H1 (cell line): ENCODE measurements around the gene SERPINB6. TPM values are rescaled to one million over a fixed set of nuclear protein-coding genes. Genes with fewer than 3 reads are reported as not detected.

ENCODE experiments used
- CTCF ChIA-PET: fragments of 300-600 bp; sonication (Branson Sonifier 250); formaldehyde crosslinking; loops from one replicate; lab custom pipeline; 2021; ENCODE audit not compliant: partially characterized antibody; lab: Charles Lee
- POLR2A ChIA-PET: fragments of 300-600 bp; sonication (Branson Sonifier 250); formaldehyde crosslinking; loops from one replicate; lab custom pipeline; 2021; ENCODE audit warnings: inconsistent platforms; ENCODE audit not compliant: partially characterized antibody; lab: Charles Lee
- DNase-seq, 2 experiments: peaks; one replicate each; pipeline versions ENCODE4 v3.0.0 to v3.0.0-alpha.2; 2010 to 2022; ENCODE audit warnings: low spot score in 2 of 2, low read depth in 1 of 2, mixed read lengths in 1 of 2
- FAIRE-seq: peaks from 2 replicates; lab custom pipeline; 2011; peaks lifted over from hg19 to GRCh38; lab: Jason Lieb, UNC
- H2AFZ ChIP-seq: 2 replicates; pipeline ENCODE4 v1.8.1; 2012; ENCODE audit warnings: low read length, inconsistent platforms
- H2AK5ac ChIP-seq: 2 replicates; pipeline ENCODE4 v1.6.1; 2013; ENCODE audit warnings: low read depth, low read length
- H2BK120ac ChIP-seq: replicated peaks from 2 replicates; pipeline ENCODE3; 2013; ENCODE audit warnings: low read depth, low read length, inconsistent platforms
- H2BK12ac ChIP-seq: 2 replicates; pipeline ENCODE4 v1.6.1; 2013; ENCODE audit warnings: low read depth, low read length
- H2BK15ac ChIP-seq: 2 replicates; pipeline ENCODE4 v1.6.1; 2013; ENCODE audit warnings: low read length
- H2BK20ac ChIP-seq: 2 replicates; pipeline ENCODE4 v1.6.1; 2013; ENCODE audit warnings: low read length
- H2BK5ac ChIP-seq: 2 replicates; pipeline ENCODE4 v1.6.1; 2013; ENCODE audit warnings: low read depth, low read length
- H3K14ac ChIP-seq: 2 replicates; pipeline ENCODE4 v1.6.1; 2013; ENCODE audit warnings: inconsistent platforms; ENCODE audit not compliant: insufficient read length
- H3K18ac ChIP-seq: 2 replicates; pipeline ENCODE4 v1.6.1; 2013; ENCODE audit warnings: low read length; ENCODE audit errors: extremely low read depth
- H3K23ac ChIP-seq: 2 replicates; pipeline ENCODE4 v1.6.1; 2013; ENCODE audit warnings: inconsistent platforms; ENCODE audit not compliant: insufficient read length
- H3K23me2 ChIP-seq: 2 replicates; pipeline ENCODE4 v1.6.1; 2013; ENCODE audit warnings: low read depth, low read length
- H3K27ac ChIP-seq: 2 replicates; pipeline ENCODE4 v1.6.1; 2011; ENCODE audit warnings: low read depth, low read length, inconsistent platforms
- H3K27me3 ChIP-seq, 4 experiments: replicated peaks in 1 of 4; 1 replicate in 1 of 4; 2 replicates in 3 of 4; pipeline versions ENCODE4 v1.6.1 to v1.8.1; 2011 to 2013; ENCODE audit warnings: low read length in 3 of 4, mild to moderate bottlenecking in 3 of 4, inconsistent platforms in 2 of 4, mixed read lengths in 2 of 4, moderate library complexity in 1 of 4; ENCODE audit not compliant: control insufficient read depth in 3 of 4, insufficient read depth in 3 of 4; ENCODE audit errors: extremely low read depth in 1 of 4
- H3K36me3 ChIP-seq, 4 experiments: 2 replicates each; pipeline versions ENCODE4 v1.6.1 to v1.8.1; 2011 to 2013; ENCODE audit warnings: mild to moderate bottlenecking in 4 of 4, low read length in 3 of 4, moderate library complexity in 2 of 4, control low read depth in 1 of 4, inconsistent platforms in 1 of 4; ENCODE audit not compliant: insufficient read depth in 4 of 4, control insufficient read depth in 2 of 4
- H3K4ac ChIP-seq: replicated peaks from 2 replicates; pipeline ENCODE3; 2013; ENCODE audit warnings: low read length, low read depth, mixed read lengths, inconsistent platforms; ENCODE audit not compliant: insufficient read length
- H3K4me1 ChIP-seq, 4 experiments: replicated peaks in 1 of 4; 1 replicate in 1 of 4; 2 replicates in 3 of 4; pipeline versions ENCODE4 v1.6.1 to v1.8.1; 2011 to 2013; ENCODE audit warnings: low read length in 3 of 4, inconsistent platforms in 2 of 4, mixed read lengths in 1 of 4; ENCODE audit not compliant: insufficient read depth in 4 of 4, control insufficient read depth in 3 of 4
- H3K4me2 ChIP-seq, 2 experiments: 2 replicates each; pipeline versions ENCODE4 v1.6.1 to v1.8.1; 2011 to 2013; ENCODE audit warnings: low read depth in 2 of 2, low read length in 2 of 2, control low read depth in 1 of 2, inconsistent platforms in 1 of 2, mild to moderate bottlenecking in 1 of 2; ENCODE audit not compliant: insufficient read depth in 1 of 2
- H3K4me3 ChIP-seq, 4 experiments: fragments of 200-600, 300-600 bp in 1 of 4; sonication (generic), shearing (Covaris generic), sonication (Bioruptor Twin) in 1 of 4; 2 replicates each; pipeline versions ENCODE4 v1.5.1 to v1.8.1; 2011 to 2016; ENCODE audit warnings: low read length in 4 of 4, low read depth in 3 of 4, control low read depth in 2 of 4, inconsistent platforms in 2 of 4, mild to moderate bottlenecking in 2 of 4, mixed read lengths in 1 of 4, moderate library complexity in 1 of 4; ENCODE audit not compliant: insufficient read depth in 2 of 4; ENCODE audit errors: extremely low read depth in 1 of 4
- H3K56ac ChIP-seq: replicated peaks from 2 replicates; pipeline ENCODE3; 2013; ENCODE audit warnings: low read depth, mild to moderate bottlenecking, mixed read lengths, low read length, inconsistent platforms; ENCODE audit not compliant: insufficient read length
- H3K79me1 ChIP-seq: 2 replicates; pipeline ENCODE4 v1.6.1; 2013; ENCODE audit warnings: low read depth, low read length, control low read depth
- H3K79me2 ChIP-seq, 2 experiments: 2 replicates each; pipeline versions ENCODE4 v1.6.1 to v1.8.1; 2012 to 2013; ENCODE audit warnings: low read length in 2 of 2, mild to moderate bottlenecking in 2 of 2, inconsistent platforms in 1 of 2; ENCODE audit not compliant: insufficient read depth in 2 of 2, control insufficient read depth in 1 of 2
- H3K9ac ChIP-seq, 4 experiments: replicated peaks in 1 of 4; 1 replicate in 1 of 4; 2 replicates in 3 of 4; pipeline versions ENCODE4 v1.6.1 to v1.8.1; 2011 to 2013; ENCODE audit warnings: low read depth in 3 of 4, low read length in 3 of 4, control low read depth in 2 of 4, mild to moderate bottlenecking in 2 of 4, moderate library complexity in 2 of 4, inconsistent platforms in 1 of 4; ENCODE audit errors: extremely low read depth in 1 of 4
- H3K9me3 ChIP-seq, 2 experiments: 2 replicates each; pipeline versions ENCODE4 v1.6.1 to v1.8.1; 2012 to 2013; ENCODE audit warnings: mild to moderate bottlenecking in 2 of 2, moderate library complexity in 2 of 2, control low read depth in 1 of 2, inconsistent platforms in 1 of 2, low read depth in 1 of 2, low read length in 1 of 2, mixed read lengths in 1 of 2; ENCODE audit not compliant: insufficient read depth in 2 of 2
- H4K20me1 ChIP-seq, 2 experiments: replicated peaks in 1 of 2; 2 replicates each; pipeline versions ENCODE3 to v1.8.1; 2011 to 2013; ENCODE audit warnings: inconsistent platforms in 2 of 2, low read length in 2 of 2, mild to moderate bottlenecking in 1 of 2; ENCODE audit not compliant: insufficient read depth in 2 of 2, control insufficient read depth in 1 of 2
- H4K5ac ChIP-seq: 2 replicates; pipeline ENCODE4 v1.6.1; 2013; ENCODE audit warnings: low read length, low read depth, mixed read lengths, inconsistent platforms; ENCODE audit not compliant: insufficient read length
- H4K8ac ChIP-seq: 2 replicates; pipeline ENCODE4 v1.8.0; 2013; ENCODE audit warnings: mild to moderate bottlenecking, moderate library complexity, low read length, inconsistent platforms; ENCODE audit not compliant: insufficient read depth; ENCODE audit errors: extremely low read depth
- H4K91ac ChIP-seq: replicated peaks from 2 replicates; pipeline ENCODE3; 2013; ENCODE audit warnings: low read length, mixed read lengths, inconsistent platforms; ENCODE audit not compliant: insufficient read length
- BRCA1 ChIP-seq: IDR thresholded peaks from 2 replicates; pipeline ENCODE4 v1.6.1; 2012; ENCODE audit warnings: low read depth, low read length, improper control_type of control experiment
- CTBP2 ChIP-seq: IDR thresholded peaks from 2 replicates; pipeline ENCODE4 v1.7.0; 2011; ENCODE audit warnings: borderline replicate concordance, mild to moderate bottlenecking, moderate library complexity, mixed read lengths, low read length; ENCODE audit not compliant: insufficient read depth, insufficient read length
- HDAC2 ChIP-seq, 2 experiments: fragments of 300-600 bp in 1 of 2; sonication (generic) in 1 of 2; IDR thresholded peaks; 2 replicates each; pipeline ENCODE4 v1.6.1; 2011 to 2012; ENCODE audit warnings: low read depth in 2 of 2, low read length in 2 of 2, mild to moderate bottlenecking in 2 of 2, moderate library complexity in 2 of 2, borderline replicate concordance in 1 of 2, inconsistent platforms in 1 of 2
- HDAC6 ChIP-seq: IDR thresholded peaks from one replicate; pipeline ENCODE4 v1.7.1; 2012; ENCODE audit warnings: low read depth, mild to moderate bottlenecking, inconsistent platforms, low read length, moderate library complexity
- JUND ChIP-seq: IDR thresholded peaks from 2 replicates; pipeline ENCODE4 v1.6.1; 2011; ENCODE audit warnings: mild to moderate bottlenecking, improper control_type of control experiment, low read length
- RBBP5 ChIP-seq: IDR thresholded peaks from 2 replicates; pipeline ENCODE4 v1.7.1; 2012; ENCODE audit warnings: low read depth, mild to moderate bottlenecking, inconsistent platforms, low read length, moderate library complexity, borderline replicate concordance
- RFX5 ChIP-seq: IDR thresholded peaks from 2 replicates; pipeline ENCODE4 v1.6.1; 2011; ENCODE audit warnings: low read depth, low read length, improper control_type of control experiment, borderline replicate concordance
- RXRA ChIP-seq: IDR thresholded peaks from 2 replicates; pipeline ENCODE4 v1.6.1; 2011; ENCODE audit warnings: low read depth, mild to moderate bottlenecking, low read length, moderate library complexity; ENCODE audit not compliant: insufficient read depth
- TAF1 ChIP-seq: IDR thresholded peaks from 2 replicates; pipeline ENCODE4 v1.6.1; 2011; ENCODE audit warnings: mild to moderate bottlenecking, low read depth, low read length
- WGBS, 2 experiments: shearing (Covaris generic) in 1 of 2; methylation state at CpG; one replicate each; pipeline versions ENCODE4 v1.1.6 to v1.1.7; 2013 to 2015; ENCODE audit warnings: low lambda C conversion rate in 2 of 2, mixed read lengths in 2 of 2, inconsistent platforms in 1 of 2, low coverage in 1 of 2, missing lambda C conversion rate in 1 of 2; ENCODE audit not compliant: insufficient replicate concordance in 2 of 2, insufficient coverage in 1 of 2, insufficient read length in 1 of 2; ENCODE audit errors: extremely low coverage in 1 of 2, missing lambda C conversion rate in 1 of 2; 5-methylcytosine and 5-hydroxymethylcytosine counted together
- polyA plus RNA-seq, 7 experiments: library from polyadenylated mRNA; depleted of rRNA in 3 of 7; stranded (reverse) in 5 of 7; unstranded in 2 of 7; fragments of >200 nt in 5 of 7; fragments of 200-250 nt in 2 of 7; gene quantifications; 1 replicate in 5 of 7; 2 replicates in 1 of 7; 4 replicates in 1 of 7; pipeline versions ENCODE4 v1.2.1 to v1.2.3, GENCODE V29; 2011 to 2013; ENCODE audit warnings: missing spikeins in 2 of 7, mixed read lengths in 2 of 7
- total RNA-seq: library from RNA; stranded (reverse); fragmentation: NEBNext Ultra II Directional; extraction: Animal tissue kit (Norgen Biotek cat#: 25700); gene quantifications from 2 replicates; pipeline ENCODE4 v1.2.1, GENCODE V29; 2021
- TF ChIP-seq, protein P1 (sequence below): IDR thresholded peaks from 2 replicates; pipeline ENCODE4 v1.6.1; 2012; ENCODE audit warnings: low read length, inconsistent platforms

Gene SERPINB6
- total and polyA plus RNA-seq, 2 of the 8 experiments (the other 6 are each of a cell fraction or from before 2014, with no cell fraction given) = 27.2 to 29.4 TPM

GRCh38 chr6:2919886-2920285, 51.5 kb downstream of the SERPINB6 start:
- no peaks in the 10 kb centered on the region for H3K79me1 ChIP-seq
- H2BK5ac ChIP-seq = no peak overlapping the region
- no peak overlapping the region for H2AFZ ChIP-seq
- H2BK20ac ChIP-seq = no peak overlapping the region
- no peak overlapping the region for H3K4ac ChIP-seq
- H2BK120ac ChIP-seq = no peak overlapping the region
- no peak overlapping the region for H4K8ac ChIP-seq
- no peak overlapping the region; the same call in 1 of the 2 replicates for H2BK12ac ChIP-seq
- no peak overlapping the region for H3K23ac ChIP-seq
- no peak overlapping the region for H3K4me3 ChIP-seq
- TF ChIP-seq HDAC6 (no peak), RXRA (no peak), BRCA1 (no peak), CTBP2 (no peak), RBBP5 (no peak), JUND (no peak), TAF1 (no peak), HDAC2 (IDR thresholded peaks at IDR 0.05; ENCODE audit: borderline replicate concordance in 1 of 2, low read depth in 2 of 2, low read length in 2 of 2) (no peak), RFX5 (no peak)
- TF ChIP-seq, protein P1, sequence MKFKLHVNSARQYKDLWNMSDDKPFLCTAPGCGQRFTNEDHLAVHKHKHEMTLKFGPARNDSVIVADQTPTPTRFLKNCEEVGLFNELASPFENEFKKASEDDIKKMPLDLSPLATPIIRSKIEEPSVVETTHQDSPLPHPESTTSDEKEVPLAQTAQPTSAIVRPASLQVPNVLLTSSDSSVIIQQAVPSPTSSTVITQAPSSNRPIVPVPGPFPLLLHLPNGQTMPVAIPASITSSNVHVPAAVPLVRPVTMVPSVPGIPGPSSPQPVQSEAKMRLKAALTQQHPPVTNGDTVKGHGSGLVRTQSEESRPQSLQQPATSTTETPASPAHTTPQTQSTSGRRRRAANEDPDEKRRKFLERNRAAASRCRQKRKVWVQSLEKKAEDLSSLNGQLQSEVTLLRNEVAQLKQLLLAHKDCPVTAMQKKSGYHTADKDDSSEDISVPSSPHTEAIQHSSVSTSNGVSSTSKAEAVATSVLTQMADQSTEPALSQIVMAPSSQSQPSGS = no peak
- TF ChIP-seq, all 59 proteins: peak for 0
- H3K27ac ChIP-seq = no peak overlapping the region
- ChIA-PET CTCF (interaction anchor here (0.6 to 3.9 kb wide), 6 partner anchors 8 to 69 kb away, joined by 3 to 35 read pairs (median 3); no protein-coding TSS in a partner anchor), POLR2A (interaction anchor here (2.3 kb wide), 1 partner anchor 44 kb away, joined by 10 read pairs; no protein-coding TSS in a partner anchor)
- H4K91ac ChIP-seq = no peak overlapping the region
- peaks cover 9 to 32% (median 20%) of the 10 kb centered on the region in 4 experiments for H3K4me1 ChIP-seq
- FAIRE-seq = no peak
- H3K14ac ChIP-seq = no peak overlapping the region
- H3K56ac ChIP-seq = no peak overlapping the region
- no peak overlapping the region for H2BK15ac ChIP-seq
- H3K27me3 ChIP-seq = no peaks in the 10 kb centered on the region
- no peak overlapping the region for H3K9ac ChIP-seq
- H3K18ac ChIP-seq = 0 out of 2 replicates have a peak overlapping the region, but pooled peaks have one; percentile 4
- 96% methylated on average over 5 of the region's 6 CpGs; no CpG with 5 or more reads in 1 of the 2 experiments for WGBS, 2 experiments
- no peaks in the 10 kb centered on the region for H3K9me3 ChIP-seq
- no peaks in the 10 kb centered on the region for H4K20me1 ChIP-seq
- no peaks in the 10 kb centered on the region for H3K79me2 ChIP-seq
- no peaks in the 10 kb centered on the region for H3K23me2 ChIP-seq
- H3K4me2 ChIP-seq = no peak overlapping the region
- no peak overlapping the region for H2AK5ac ChIP-seq
- no peaks in the 10 kb centered on the region for H3K36me3 ChIP-seq
- H4K5ac ChIP-seq = no peak overlapping the region
- peak in 1 of 2 experiments; percentile 7 for DNase-seq
